Fibroblast of lung (primary cell): ENCODE data around the gene NCOA7. TPM values are rescaled to one million over a fixed set of nuclear protein-coding genes. Genes with fewer than 3 reads are reported as not detected.

Experiments
- DNase-seq, 2 donors: peaks; one replicate each; pipeline versions ENCODE4 v3.0.0 to v3.0.0-alpha.2; 2010; ENCODE audit warnings: low read depth in 2 of 2
- H2AFZ ChIP-seq: 2 replicates; pipeline ENCODE4 v1.5.1; 2012; ENCODE audit warnings: low read length, control low read depth, inconsistent platforms
- H3K27ac ChIP-seq: 2 replicates; pipeline ENCODE4 v1.5.1; 2011; ENCODE audit warnings: low read length, control low read depth; ENCODE audit not compliant: insufficient read depth
- H3K27me3 ChIP-seq: 2 replicates; pipeline ENCODE4 v1.5.1; 2011; ENCODE audit warnings: mild to moderate bottlenecking, low read length; ENCODE audit not compliant: control insufficient read depth, insufficient read depth
- H3K36me3 ChIP-seq: 2 replicates; pipeline ENCODE4 v1.5.1; 2011; ENCODE audit warnings: low read length; ENCODE audit not compliant: control insufficient read depth, insufficient read depth
- H3K4me1 ChIP-seq: 2 replicates; pipeline ENCODE4 v1.5.1; 2011; ENCODE audit warnings: low read length; ENCODE audit not compliant: control insufficient read depth, insufficient read depth; ENCODE audit errors: extremely low read depth
- H3K4me2 ChIP-seq: 2 replicates; pipeline ENCODE4 v1.5.1; 2011; ENCODE audit warnings: low read length, control low read depth; ENCODE audit not compliant: insufficient read depth; ENCODE audit errors: extremely low read depth
- H3K4me3 ChIP-seq, 4 experiments: fragments of 200-600 bp in 1 of 4; sonication (generic) in 1 of 4; replicated peaks in 1 of 4; 2 replicates each; pipeline ENCODE4 v1.5.1; 2011 to 2016; ENCODE audit warnings: low read length in 4 of 4, low read depth in 3 of 4, mild to moderate bottlenecking in 3 of 4, control low read depth in 2 of 4, inconsistent platforms in 1 of 4, mixed read lengths in 1 of 4; ENCODE audit not compliant: insufficient read depth in 1 of 4; ENCODE audit errors: control extremely low read depth in 1 of 4
- H3K79me2 ChIP-seq: 2 replicates; pipeline ENCODE4 v1.5.1; 2012; ENCODE audit warnings: mild to moderate bottlenecking, low read length, inconsistent platforms; ENCODE audit not compliant: control insufficient read depth, insufficient read depth
- H3K9ac ChIP-seq: 2 replicates; pipeline ENCODE4 v1.5.1; 2011; ENCODE audit warnings: mild to moderate bottlenecking, low read length, control low read depth; ENCODE audit not compliant: insufficient read depth
- H3K9me3 ChIP-seq: 2 replicates; pipeline ENCODE4 v1.5.1; 2012; ENCODE audit warnings: low read depth, low read length; ENCODE audit not compliant: control insufficient read depth, insufficient read depth
- H4K20me1 ChIP-seq: 2 replicates; pipeline ENCODE4 v1.5.1; 2011; ENCODE audit warnings: low read length; ENCODE audit not compliant: control insufficient read depth, insufficient read depth; ENCODE audit errors: extremely low read depth
- EZH2 ChIP-seq: IDR thresholded peaks from 2 replicates; pipeline ENCODE4 v1.5.1; 2012; ENCODE audit warnings: low read length, control low read depth, mild to moderate bottlenecking; ENCODE audit errors: missing control alignments
- polyA plus RNA-seq, 2 donors: library from polyadenylated mRNA; depleted of rRNA in 1 of 2; stranded (reverse) in 1 of 2; unstranded in 1 of 2; fragments of >200 nt; gene quantifications; 2 replicates each; pipeline ENCODE4 v1.2.1, GENCODE V29; 2011 to 2012; ENCODE audit warnings: missing spikeins in 1 of 2
- total RNA-seq: library from RNA; depleted of rRNA; stranded (reverse); fragments of >200 nt; gene quantifications from 2 replicates; pipeline ENCODE4 v1.2.1, GENCODE V29; 2014
- TF ChIP-seq, protein P1 (sequence below), 2 donors: IDR thresholded peaks in 1 of 2; conservative IDR thresholded peaks in 1 of 2; 1 replicate in 1 of 2; 2 replicates in 1 of 2; pipeline ENCODE4 v1.5.1; 2011 to 2012; ENCODE audit warnings: low read length in 2 of 2, control low read depth in 1 of 2, inconsistent platforms in 1 of 2, low read depth in 1 of 2, mild to moderate bottlenecking in 1 of 2

Gene NCOA7
- total and polyA plus RNA-seq, 2 donors (not counting 1 experiment from before 2014, with no cell fraction given) = 13.7 to 49.9 TPM

DNA sequence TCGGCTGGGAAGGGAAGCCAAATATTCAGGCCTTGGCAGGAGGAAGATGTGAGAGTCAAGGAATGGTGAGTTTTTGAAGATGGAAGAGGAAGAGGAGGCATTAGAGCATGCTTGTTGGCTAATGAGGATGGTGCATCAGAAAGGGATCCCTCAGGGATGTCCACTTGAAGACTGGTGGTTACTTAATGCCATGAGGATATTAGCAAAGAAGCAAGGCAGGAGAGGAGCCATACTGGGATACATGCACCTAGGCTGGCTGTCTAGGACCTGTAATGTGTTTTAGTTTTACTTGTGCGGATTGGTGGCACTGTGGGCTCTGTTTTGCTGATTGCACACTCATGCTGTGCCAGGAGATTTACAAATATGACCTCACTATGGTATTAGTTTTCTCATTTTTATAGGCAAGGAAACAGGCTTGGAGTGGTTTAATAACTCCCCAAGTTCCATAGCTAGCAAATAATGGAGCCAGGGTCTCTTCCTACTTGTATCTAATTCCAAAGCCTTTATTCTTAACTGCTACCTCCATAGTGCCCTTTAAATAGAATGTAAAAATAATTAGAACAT lies 37.8 kb downstream of the NCOA7 start:
- no peak for DNase-seq
- H3K9me3 ChIP-seq = no peaks in the 10 kb centered on the region
- TF ChIP-seq, protein P1, sequence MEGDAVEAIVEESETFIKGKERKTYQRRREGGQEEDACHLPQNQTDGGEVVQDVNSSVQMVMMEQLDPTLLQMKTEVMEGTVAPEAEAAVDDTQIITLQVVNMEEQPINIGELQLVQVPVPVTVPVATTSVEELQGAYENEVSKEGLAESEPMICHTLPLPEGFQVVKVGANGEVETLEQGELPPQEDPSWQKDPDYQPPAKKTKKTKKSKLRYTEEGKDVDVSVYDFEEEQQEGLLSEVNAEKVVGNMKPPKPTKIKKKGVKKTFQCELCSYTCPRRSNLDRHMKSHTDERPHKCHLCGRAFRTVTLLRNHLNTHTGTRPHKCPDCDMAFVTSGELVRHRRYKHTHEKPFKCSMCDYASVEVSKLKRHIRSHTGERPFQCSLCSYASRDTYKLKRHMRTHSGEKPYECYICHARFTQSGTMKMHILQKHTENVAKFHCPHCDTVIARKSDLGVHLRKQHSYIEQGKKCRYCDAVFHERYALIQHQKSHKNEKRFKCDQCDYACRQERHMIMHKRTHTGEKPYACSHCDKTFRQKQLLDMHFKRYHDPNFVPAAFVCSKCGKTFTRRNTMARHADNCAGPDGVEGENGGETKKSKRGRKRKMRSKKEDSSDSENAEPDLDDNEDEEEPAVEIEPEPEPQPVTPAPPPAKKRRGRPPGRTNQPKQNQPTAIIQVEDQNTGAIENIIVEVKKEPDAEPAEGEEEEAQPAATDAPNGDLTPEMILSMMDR (conservative IDR thresholded peaks at IDR 0.05 in 1 of 2, IDR thresholded peaks at IDR 0.05 in 1 of 2; ENCODE audit: low read depth in 1 of 2, low read length in 2 of 2) = no peak
- TF ChIP-seq EZH2 = no peak
- H3K4me2 ChIP-seq = no peak overlapping the region
- H3K4me1 ChIP-seq = no peaks in the 10 kb centered on the region
- no peak overlapping the region for H3K27ac ChIP-seq
- no peaks in the 10 kb centered on the region for H3K27me3 ChIP-seq
- H3K9ac ChIP-seq = no peak overlapping the region
- no peak overlapping the region for H2AFZ ChIP-seq
- H3K79me2 ChIP-seq = no peaks in the 10 kb centered on the region
- no peak overlapping the region for H3K4me3 ChIP-seq
- no peaks in the 10 kb centered on the region for H4K20me1 ChIP-seq
- no peaks in the 10 kb centered on the region for H3K36me3 ChIP-seq

- Histone ChIP-seq H3K4me3 (no peak overlapping the region), H4K20me1 (no peaks in the 10 kb centered on the region), H2AFZ (no peak overlapping the region), H3K27me3 (no peaks in the 10 kb centered on the region), H3K36me3 (no peaks in the 10 kb centered on the region), H3K79me2 (no peaks in the 10 kb centered on the region), H3K9ac (no peak overlapping the region), H3K9me3 (no peaks in the 10 kb centered on the region), H3K27ac (no peak overlapping the region), H3K4me1 (no peaks in the 10 kb centered on the region), H3K4me2 (no peak overlapping the region)
- no peak for DNase-seq
- TF ChIP-seq, protein P1 (conservative IDR thresholded peaks at IDR 0.05 in 1 of 2, IDR thresholded peaks at IDR 0.05 in 1 of 2; ENCODE audit: low read depth in 1 of 2, low read length in 2 of 2) = no peak
- TF ChIP-seq EZH2 = no peak
These were observed 38.7 kb downstream of the NCOA7 start for GRCh38 chr6:125829433-125829832.

GRCh38 chr6:125831659-125832058 lies 40.9 kb downstream of the NCOA7 start:
- H4K20me1 ChIP-seq = no peaks in the 10 kb centered on the region
- H3K9me3 ChIP-seq = no peaks in the 10 kb centered on the region

More at GRCh38 chr6:125831659-125832058, 40.9 kb downstream of the NCOA7 start:
- Histone ChIP-seq H2AFZ (no peak overlapping the region), H3K4me2 (no peak overlapping the region), H3K27ac (no peak overlapping the region), H3K4me1 (no peaks in the 10 kb centered on the region), H3K36me3 (no peaks in the 10 kb centered on the region), H3K9ac (no peak overlapping the region), H3K27me3 (no peaks in the 10 kb centered on the region), H3K4me3 (no peak overlapping the region), H3K79me2 (no peaks in the 10 kb centered on the region)
- no peak for TF ChIP-seq EZH2
- TF ChIP-seq, protein P1 (conservative IDR thresholded peaks at IDR 0.05 in 1 of 2, IDR thresholded peaks at IDR 0.05 in 1 of 2; ENCODE audit: low read depth in 1 of 2, low read length in 2 of 2) = no peak
- no peak for DNase-seq
